PFSK-1 (cell line): ENCODE results near the gene C7orf25.

Experiments used
- FOXP2 ChIP-seq: optimal IDR thresholded peaks from 2 replicates; pipeline ENCODE3; 2011; ENCODE audit warnings: borderline replicate concordance, control low read depth, inconsistent platforms; ENCODE audit not compliant: insufficient read depth; ENCODE audit errors: extremely low read length, extremely low read depth
- POLR2AphosphoS5 ChIP-seq: IDR thresholded peaks from 2 replicates; pipeline ENCODE4 v1.6.1; 2012; ENCODE audit warnings: low read depth, mild to moderate bottlenecking, control low read depth, low read length, moderate library complexity
- SIN3A ChIP-seq: IDR thresholded peaks from 2 replicates; pipeline ENCODE4 v1.6.1; 2012; ENCODE audit warnings: mild to moderate bottlenecking, low read length, moderate library complexity, borderline replicate concordance; ENCODE audit not compliant: insufficient read depth
- TAF1 ChIP-seq: IDR thresholded peaks from 2 replicates; pipeline ENCODE4 v1.6.1; 2012; ENCODE audit warnings: low read length, control low read depth, borderline replicate concordance; ENCODE audit not compliant: insufficient read depth
- TF ChIP-seq, protein P1 (sequence below), 2 experiments: IDR thresholded peaks; 2 replicates each; pipeline versions ENCODE4 v1.6.1 to v1.8.0; 2011 to 2012; ENCODE audit warnings: low read depth in 2 of 2, low read length in 2 of 2, control low read depth in 1 of 2, inconsistent platforms in 1 of 2, mild to moderate bottlenecking in 1 of 2, moderate library complexity in 1 of 2; ENCODE audit not compliant: insufficient read depth in 1 of 2

C7orf25 gene

DNA sequence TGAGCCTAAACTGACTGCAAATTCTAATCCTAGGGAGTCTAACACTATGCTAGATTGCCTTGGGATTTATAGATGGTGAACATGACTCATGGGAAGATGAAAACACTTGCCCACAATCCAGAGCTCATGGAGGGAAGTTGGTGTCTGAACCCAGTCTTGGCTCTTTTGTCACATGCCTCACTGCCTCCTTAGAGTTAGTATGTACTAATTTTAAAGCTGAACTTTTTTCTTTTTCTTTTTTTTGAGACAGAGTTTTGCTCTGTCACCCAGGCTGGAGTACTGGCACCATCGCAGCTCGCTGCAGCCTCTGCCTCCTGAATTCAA, 34.7 kb upstream of the C7orf25 start:
- TF ChIP-seq POLR2AphosphoS5 (no peak), SIN3A (no peak), TAF1 (no peak), FOXP2 (no peak)
- TF ChIP-seq, protein P1, sequence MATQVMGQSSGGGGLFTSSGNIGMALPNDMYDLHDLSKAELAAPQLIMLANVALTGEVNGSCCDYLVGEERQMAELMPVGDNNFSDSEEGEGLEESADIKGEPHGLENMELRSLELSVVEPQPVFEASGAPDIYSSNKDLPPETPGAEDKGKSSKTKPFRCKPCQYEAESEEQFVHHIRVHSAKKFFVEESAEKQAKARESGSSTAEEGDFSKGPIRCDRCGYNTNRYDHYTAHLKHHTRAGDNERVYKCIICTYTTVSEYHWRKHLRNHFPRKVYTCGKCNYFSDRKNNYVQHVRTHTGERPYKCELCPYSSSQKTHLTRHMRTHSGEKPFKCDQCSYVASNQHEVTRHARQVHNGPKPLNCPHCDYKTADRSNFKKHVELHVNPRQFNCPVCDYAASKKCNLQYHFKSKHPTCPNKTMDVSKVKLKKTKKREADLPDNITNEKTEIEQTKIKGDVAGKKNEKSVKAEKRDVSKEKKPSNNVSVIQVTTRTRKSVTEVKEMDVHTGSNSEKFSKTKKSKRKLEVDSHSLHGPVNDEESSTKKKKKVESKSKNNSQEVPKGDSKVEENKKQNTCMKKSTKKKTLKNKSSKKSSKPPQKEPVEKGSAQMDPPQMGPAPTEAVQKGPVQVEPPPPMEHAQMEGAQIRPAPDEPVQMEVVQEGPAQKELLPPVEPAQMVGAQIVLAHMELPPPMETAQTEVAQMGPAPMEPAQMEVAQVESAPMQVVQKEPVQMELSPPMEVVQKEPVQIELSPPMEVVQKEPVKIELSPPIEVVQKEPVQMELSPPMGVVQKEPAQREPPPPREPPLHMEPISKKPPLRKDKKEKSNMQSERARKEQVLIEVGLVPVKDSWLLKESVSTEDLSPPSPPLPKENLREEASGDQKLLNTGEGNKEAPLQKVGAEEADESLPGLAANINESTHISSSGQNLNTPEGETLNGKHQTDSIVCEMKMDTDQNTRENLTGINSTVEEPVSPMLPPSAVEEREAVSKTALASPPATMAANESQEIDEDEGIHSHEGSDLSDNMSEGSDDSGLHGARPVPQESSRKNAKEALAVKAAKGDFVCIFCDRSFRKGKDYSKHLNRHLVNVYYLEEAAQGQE (IDR thresholded peaks at IDR 0.05; ENCODE audit: insufficient read depth in 1 of 2, low read depth in 2 of 2, low read length in 2 of 2), result no peak

DNA sequence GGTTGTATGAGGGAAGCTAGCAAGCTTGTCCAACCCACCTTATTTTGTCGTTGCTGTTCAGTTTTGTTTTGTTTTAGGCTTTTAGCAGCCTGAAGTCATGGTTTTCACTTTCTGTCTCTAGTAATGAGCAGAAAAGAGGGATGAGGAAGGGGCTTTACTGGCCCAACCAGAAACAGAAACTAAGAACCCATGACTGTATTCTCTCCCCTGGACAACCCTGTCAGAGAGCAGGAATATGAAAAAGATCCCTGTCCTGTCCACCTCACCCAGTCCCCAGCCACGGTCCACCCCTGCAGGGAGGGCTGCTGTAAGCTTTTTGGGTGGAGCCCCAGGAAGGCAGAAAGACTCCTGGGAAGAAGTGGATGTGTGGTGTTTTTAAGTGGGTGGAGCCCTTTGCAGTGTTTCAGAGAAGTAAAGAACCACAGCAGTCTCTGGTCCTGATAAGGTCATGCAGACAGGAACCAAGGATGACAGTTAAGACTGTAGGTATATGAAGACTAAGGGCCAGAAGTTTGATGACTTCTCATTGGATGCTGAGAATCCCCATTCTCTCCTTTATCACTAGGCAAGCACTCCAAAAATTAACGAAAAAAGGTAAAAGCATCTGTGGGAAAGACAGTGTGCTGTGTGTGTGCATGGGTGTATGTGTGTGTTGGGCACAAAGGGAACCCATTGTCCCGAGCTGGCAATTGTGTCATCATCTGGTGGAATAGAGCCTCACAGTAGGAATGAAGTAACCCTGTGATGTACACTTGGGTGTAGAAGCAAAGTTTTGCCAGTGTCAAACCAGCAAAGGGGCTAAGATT, 34.2 kb upstream of the C7orf25 start:
- TF ChIP-seq POLR2AphosphoS5 (no peak), SIN3A (no peak), FOXP2 (no peak), TAF1 (no peak)
- TF ChIP-seq, protein P1 (IDR thresholded peaks at IDR 0.05; ENCODE audit: insufficient read depth in 1 of 2, low read depth in 2 of 2, low read length in 2 of 2), result no peak

DNA sequence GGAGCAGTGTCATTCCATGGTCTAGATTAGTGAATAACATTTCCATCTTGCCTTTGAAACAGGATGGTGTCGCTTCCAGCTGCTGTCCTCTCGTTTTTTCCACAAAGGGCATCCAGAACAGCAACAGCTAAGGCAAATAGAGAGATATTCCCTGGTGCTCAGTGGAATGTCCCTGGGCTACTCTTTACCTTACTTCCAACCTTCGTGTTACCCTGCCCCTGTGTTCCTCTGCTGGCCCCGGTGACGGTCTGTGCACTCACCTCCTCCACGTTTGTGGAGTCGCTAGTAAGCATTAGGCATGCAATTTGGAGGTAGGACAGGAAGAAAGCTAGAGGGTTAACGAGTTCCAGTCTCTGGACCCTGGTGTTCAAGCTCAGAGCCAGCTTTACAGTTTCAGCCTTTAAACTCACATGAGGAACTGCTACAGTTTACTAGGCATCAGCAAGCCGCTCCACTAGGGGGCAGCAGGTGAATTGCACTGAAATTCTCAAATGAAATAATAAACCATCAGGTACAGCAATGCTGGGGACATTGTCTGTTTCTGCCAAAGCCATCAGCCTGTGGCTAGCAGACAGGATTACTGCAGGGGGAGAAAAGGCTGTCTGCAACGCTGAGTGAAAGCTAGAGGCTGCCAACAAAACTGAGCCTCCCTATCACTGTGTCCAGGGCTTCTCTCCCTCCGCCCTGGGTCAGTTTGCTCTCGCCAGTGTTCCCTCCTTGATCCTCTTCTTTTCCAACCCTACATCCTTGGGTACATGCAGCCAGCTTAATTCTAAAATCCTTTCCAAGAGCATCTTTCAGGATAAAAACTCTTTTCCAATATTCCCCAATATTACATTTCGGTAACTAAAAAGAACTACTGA, 29.3 kb upstream of the C7orf25 start:
- TF ChIP-seq SIN3A (no peak), TAF1 (no peak), POLR2AphosphoS5 (no peak), FOXP2 (no peak)
- TF ChIP-seq, protein P1 (IDR thresholded peaks at IDR 0.05; ENCODE audit: insufficient read depth in 1 of 2, low read depth in 2 of 2, low read length in 2 of 2), result no peak

DNA sequence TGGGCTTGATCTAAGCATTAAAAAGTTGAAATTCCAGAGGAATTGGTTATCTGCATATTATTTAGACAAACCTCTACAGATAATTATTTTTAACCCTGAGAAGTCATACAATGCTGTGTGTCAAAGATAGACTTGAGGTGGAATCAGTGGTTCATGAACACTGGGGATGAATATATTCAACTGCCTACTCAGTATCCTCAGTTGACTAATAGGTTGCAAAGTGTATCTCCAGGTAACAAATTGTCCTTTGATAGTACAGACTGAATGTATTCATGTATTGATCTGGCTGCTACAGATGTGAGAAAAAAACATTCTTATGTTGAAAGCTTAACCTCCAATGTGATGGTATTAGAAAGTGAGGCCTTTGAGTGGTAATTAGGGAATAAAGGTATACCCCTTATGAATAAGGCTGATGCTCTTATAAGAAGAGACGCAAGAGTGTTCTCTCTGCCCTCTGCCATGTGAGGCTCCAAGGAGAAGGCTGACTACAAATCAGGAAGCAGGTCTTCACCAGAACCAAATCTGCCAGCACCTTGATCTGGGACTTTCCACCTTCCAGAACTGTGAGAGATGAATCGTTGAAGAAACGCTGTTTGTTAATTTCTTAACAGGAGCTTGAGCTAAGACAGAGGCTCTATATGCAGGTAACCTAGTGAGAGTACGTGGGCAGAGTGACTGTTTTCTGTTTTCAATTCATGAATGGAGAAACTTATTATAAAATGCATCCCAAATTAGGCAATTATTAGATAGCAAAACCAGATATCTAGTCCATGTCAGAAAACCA, 27.8 kb upstream of the C7orf25 start:
- TF ChIP-seq TAF1, result no peak

DNA sequence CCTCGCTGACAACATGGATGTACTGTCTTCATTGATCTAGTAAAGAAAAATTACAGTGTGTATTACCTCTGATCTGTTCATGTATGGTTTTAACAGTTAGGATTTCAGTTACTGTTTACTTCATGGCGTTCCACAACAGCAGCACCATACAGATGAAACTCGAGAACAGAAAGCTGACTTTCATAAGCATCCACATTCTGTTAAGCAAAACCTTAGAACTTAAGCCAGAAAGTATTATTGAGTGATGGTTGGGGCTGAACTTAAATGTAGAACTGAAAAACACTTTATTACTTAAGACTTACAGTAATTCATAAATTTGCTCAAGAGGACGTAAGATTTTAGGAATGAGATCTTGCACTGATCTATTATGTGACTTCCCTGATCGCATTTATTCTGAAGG, 24.0 kb upstream of the C7orf25 start:
- TF ChIP-seq SIN3A (no peak), POLR2AphosphoS5 (no peak), FOXP2 (no peak), TAF1 (no peak)
- TF ChIP-seq, protein P1 (IDR thresholded peaks at IDR 0.05; ENCODE audit: insufficient read depth in 1 of 2, low read depth in 2 of 2, low read length in 2 of 2), result no peak
